ENCODE results near the gene PTMS.

Gene PTMS

GRCh38 chr12:6775185-6776174 lies 9.3 kb downstream of the PTMS start:
- Histone ChIP-seq H3K9ac (ENCODE audit: low read depth, low read length) (no peak overlapping the region), H3K27me3 (ENCODE audit: control insufficient read depth, insufficient read depth, low read length) (peaks cover 63% of the 10 kb centered on the region)

DNA sequence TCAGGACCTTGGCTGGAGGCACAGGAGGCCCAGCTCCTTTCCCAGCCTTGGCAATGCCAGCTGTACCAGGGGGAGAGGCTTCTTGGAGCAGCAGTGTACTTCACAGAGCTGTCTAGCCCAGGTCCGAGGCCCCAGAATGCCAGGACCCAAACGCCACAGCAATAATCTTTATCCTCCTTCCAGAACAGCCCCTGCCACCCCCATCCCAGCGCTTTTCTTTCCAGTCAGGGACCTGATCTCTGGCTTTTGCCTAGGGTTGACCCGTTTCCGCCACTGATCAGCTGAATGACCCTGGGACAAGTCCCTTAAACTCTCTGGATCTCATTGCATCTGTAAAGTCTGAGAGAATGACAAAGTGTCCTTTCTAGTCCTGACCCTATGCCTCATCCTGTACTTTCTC lies 11.2 kb downstream of the PTMS start:
- Histone ChIP-seq H3K4me1 (ENCODE audit: control insufficient read depth, insufficient read depth, low read length) (peaks cover 13% of the 10 kb centered on the region), H3K9me3 (ENCODE audit: control insufficient read depth, insufficient read depth, low read length) (no peaks in the 10 kb centered on the region), H3K27me3 (ENCODE audit: control insufficient read depth, insufficient read depth, low read length) (peaks cover 52% of the 10 kb centered on the region), H3K4me3 (ENCODE audit: low read depth, low read length) (no peak overlapping the region), H3K36me3 (ENCODE audit: control insufficient read depth, insufficient read depth, low read length) (no peaks in the 10 kb centered on the region), H3K9ac (ENCODE audit: low read depth, low read length) (no peak overlapping the region)

More at GRCh38 chr12:6775185-6776174, 9.3 kb downstream of the PTMS start:
- Histone ChIP-seq H3K4me3 (ENCODE audit: low read depth, low read length) (no peak overlapping the region), H3K9me3 (ENCODE audit: control insufficient read depth, insufficient read depth, low read length) (no peaks in the 10 kb centered on the region), H3K4me1 (ENCODE audit: control insufficient read depth, insufficient read depth, low read length) (peaks cover 12% of the 10 kb centered on the region), H3K36me3 (ENCODE audit: control insufficient read depth, insufficient read depth, low read length) (peaks cover 5% of the 10 kb centered on the region)

- peaks cover 44% of the 10 kb centered on the region for H3K27me3 ChIP-seq (ENCODE audit: control insufficient read depth, insufficient read depth, low read length)
- peaks cover 11% of the 10 kb centered on the region for H3K4me1 ChIP-seq (ENCODE audit: control insufficient read depth, insufficient read depth, low read length)
- no peaks in the 10 kb centered on the region for H3K36me3 ChIP-seq (ENCODE audit: control insufficient read depth, insufficient read depth, low read length)
- peak overlapping the region; percentile 54 for H3K9ac ChIP-seq (ENCODE audit: low read depth, low read length)
- no peaks in the 10 kb centered on the region for H3K9me3 ChIP-seq (ENCODE audit: control insufficient read depth, insufficient read depth, low read length)
- peak overlapping the region; percentile 72 for H3K4me3 ChIP-seq (ENCODE audit: low read depth, low read length)
These were observed 12.0 kb downstream of the PTMS start for GRCh38 chr12:6778217-6778573.

DNA sequence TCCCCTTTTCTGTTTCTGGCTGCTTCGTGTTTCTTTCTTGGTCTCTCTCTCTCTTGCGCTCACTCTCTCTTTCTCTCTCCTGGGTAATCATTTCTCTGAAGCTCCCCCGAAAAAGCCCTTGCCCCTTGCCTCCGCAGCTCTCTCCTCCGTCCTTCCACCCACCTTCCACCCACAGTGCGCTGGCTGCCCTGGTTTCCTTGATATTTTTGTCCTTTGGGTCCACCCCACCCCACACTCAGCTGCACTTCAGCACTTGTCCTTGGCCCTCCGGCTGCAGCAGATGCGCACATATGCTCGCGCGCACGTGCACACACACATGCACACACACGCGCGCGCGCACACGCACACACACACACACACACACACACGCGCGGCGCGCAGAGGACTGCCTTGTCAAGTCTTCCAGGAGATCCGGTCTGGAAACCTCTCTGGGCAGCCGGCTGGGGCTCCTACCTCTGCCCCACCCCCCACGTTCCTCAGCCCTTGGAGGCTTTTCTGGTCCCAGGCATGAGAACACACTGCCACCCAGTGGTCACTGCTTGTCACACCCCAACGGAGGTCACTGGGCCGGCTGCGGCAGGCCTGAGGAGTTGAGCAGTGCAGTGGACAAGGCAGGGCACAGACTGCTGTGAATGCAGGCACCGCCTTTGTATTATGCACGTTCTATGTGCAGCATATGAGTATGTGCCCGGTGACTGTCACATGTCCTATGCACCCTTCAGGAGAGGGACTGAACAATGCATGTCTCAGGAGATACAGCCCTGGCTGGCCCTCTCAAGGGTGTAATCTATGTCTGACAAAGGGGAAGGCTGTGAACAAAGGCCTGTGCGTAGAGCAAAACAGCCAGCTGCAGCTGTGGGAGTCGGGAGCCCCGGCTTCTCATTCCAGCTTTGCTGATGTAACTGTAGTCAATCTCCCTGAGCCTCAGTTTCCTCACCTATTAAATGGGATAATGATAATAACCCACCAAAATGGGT lies 12.7 kb downstream of the PTMS start:
- H3K9ac ChIP-seq (ENCODE audit: low read depth, low read length): peak overlapping the region; percentile 54

DNA sequence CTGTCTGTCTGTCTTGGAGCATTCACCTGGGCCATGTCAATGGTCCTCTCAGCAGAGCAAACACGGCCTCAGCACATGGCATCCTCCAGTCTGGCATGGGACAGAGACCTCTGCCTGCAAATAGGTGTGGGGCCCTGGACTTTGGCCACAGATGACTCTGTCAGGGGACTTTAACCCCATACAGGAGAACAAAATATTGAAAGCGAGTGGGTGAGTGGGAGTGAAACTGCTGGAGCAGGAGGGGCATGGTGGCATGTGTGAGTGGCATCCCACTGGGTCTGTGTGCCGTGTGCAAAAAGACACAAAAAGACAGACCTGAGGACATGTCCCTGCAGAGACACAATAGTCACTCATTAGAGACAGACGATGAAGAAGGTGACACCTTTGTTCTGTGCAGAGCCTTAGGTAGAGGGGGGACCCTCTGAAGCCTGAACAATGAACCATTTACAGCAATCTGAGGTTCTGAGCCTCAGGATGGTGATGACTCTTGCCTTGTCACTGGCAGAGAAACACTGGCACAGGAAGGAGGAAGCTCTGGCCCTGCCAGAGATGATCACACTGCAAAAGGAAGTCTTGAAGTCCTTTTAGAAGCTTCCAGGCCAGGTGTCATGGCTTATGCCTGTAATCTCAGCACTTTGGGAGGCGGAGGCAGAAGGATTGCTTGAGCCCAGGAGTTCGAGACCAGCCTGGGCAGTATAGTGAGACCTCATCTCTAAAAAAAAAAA lies 13.7 kb downstream of the PTMS start:
- Histone ChIP-seq H3K4me3 (ENCODE audit: low read depth, low read length) (no peak overlapping the region), H3K9ac (ENCODE audit: low read depth, low read length) (no peak overlapping the region), H3K9me3 (ENCODE audit: control insufficient read depth, insufficient read depth, low read length) (no peaks in the 10 kb centered on the region), H3K4me1 (ENCODE audit: control insufficient read depth, insufficient read depth, low read length) (peaks cover 6% of the 10 kb centered on the region), H3K27me3 (ENCODE audit: control insufficient read depth, insufficient read depth, low read length) (peaks cover 32% of the 10 kb centered on the region), H3K36me3 (ENCODE audit: control insufficient read depth, insufficient read depth, low read length) (no peaks in the 10 kb centered on the region)

More for the DNA sequence above, 12.7 kb downstream of the PTMS start:
- Histone ChIP-seq H3K36me3 (ENCODE audit: control insufficient read depth, insufficient read depth, low read length) (no peaks in the 10 kb centered on the region), H3K4me3 (ENCODE audit: low read depth, low read length) (peak overlapping the region; percentile 72), H3K27me3 (ENCODE audit: control insufficient read depth, insufficient read depth, low read length) (peaks cover 41% of the 10 kb centered on the region), H3K4me1 (ENCODE audit: control insufficient read depth, insufficient read depth, low read length) (peaks cover 9% of the 10 kb centered on the region), H3K9me3 (ENCODE audit: control insufficient read depth, insufficient read depth, low read length) (no peaks in the 10 kb centered on the region)

DNA sequence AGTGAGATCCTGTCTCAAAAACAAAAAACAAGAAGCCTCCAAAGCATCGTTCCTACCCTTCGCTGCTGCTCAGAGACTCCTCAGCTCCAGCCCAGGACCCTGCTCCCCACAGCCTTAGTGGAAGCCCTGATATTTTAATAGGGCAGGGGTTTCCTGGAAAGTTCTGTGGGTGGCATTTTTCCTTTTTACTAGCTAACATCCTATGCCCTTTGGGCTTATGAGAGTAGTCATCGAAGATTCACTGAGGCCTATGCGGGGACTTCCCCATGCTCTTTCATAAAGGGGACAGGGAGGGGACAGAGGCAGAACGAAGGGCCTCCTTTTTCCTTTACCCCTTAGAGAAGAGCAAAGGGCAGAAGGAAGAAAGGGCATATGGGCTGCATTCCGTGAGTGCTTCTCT lies 14.4 kb downstream of the PTMS start:
- peaks cover 6% of the 10 kb centered on the region for H3K4me1 ChIP-seq (ENCODE audit: control insufficient read depth, insufficient read depth, low read length)
- H3K9me3 ChIP-seq (ENCODE audit: control insufficient read depth, insufficient read depth, low read length): no peaks in the 10 kb centered on the region
- peaks cover 25% of the 10 kb centered on the region for H3K27me3 ChIP-seq (ENCODE audit: control insufficient read depth, insufficient read depth, low read length)
- no peak overlapping the region for H3K9ac ChIP-seq (ENCODE audit: low read depth, low read length)
- no peak overlapping the region for H3K4me3 ChIP-seq (ENCODE audit: low read depth, low read length)
- no peaks in the 10 kb centered on the region for H3K36me3 ChIP-seq (ENCODE audit: control insufficient read depth, insufficient read depth, low read length)

DNA sequence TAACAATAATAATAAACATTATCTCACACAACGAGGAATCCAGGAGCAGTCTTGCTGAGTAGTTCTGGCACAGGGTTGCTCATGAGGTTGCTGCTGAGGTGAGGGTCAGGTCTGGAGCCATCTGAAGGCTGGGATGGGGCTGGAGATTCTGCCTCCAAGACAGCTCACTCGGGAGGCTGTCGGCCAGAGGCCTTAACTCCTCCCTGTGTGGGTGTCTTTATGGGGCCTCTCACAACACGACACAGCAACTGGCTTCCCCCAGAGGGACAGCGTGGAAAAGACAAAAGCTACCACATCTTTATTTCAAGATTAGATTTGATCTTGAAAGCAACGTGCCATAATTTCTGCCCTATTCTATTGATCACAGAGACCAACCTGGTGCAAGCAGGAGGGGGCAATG lies 16.0 kb downstream of the PTMS start:
- no peak overlapping the region for H3K4me3 ChIP-seq (ENCODE audit: low read depth, low read length)
- H3K36me3 ChIP-seq (ENCODE audit: control insufficient read depth, insufficient read depth, low read length): no peaks in the 10 kb centered on the region
- no peak overlapping the region for H3K9ac ChIP-seq (ENCODE audit: low read depth, low read length)
- peaks cover 13% of the 10 kb centered on the region for H3K27me3 ChIP-seq (ENCODE audit: control insufficient read depth, insufficient read depth, low read length)
- no peaks in the 10 kb centered on the region for H3K9me3 ChIP-seq (ENCODE audit: control insufficient read depth, insufficient read depth, low read length)
- H3K4me1 ChIP-seq (ENCODE audit: control insufficient read depth, insufficient read depth, low read length): peaks cover 13% of the 10 kb centered on the region

DNA sequence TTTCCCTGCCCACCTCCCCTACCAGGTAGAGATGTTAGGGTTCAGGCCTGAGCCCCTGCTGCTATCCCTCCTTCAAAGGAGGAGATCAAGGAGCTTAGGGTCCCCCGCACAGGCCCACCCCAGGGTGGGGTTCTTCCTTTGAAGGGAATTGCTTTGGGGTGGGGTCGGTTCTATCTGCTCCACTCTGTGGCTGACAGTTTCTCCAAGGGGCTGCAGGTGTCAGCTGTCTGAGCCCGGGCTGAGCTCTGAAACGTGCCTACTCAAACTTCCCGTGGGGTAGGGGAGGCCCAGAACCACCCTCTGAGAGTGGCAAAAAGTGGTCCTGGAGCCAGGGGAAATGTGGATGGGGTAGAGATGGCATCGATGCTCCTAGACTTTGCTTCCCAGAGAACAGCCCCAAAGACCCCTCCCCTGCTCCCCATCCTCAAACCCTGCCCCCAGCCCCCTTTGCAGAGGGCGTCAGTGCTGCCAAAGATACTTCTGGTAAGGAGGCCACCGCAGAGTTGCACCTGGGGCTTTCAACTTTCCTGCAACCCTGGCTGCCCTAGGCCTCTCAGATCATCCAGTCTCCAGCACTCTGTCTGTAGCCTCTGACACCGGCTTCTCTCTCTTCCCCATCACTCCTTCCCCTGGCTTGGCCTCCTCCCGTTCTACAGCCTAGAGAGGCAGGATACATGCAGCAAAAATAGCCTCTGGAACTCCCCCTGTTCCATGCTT lies 16.8 kb downstream of the PTMS start:
- Histone ChIP-seq H3K4me3 (ENCODE audit: low read depth, low read length) (no peak overlapping the region), H3K9ac (ENCODE audit: low read depth, low read length) (no peak overlapping the region), H3K9me3 (ENCODE audit: control insufficient read depth, insufficient read depth, low read length) (no peaks in the 10 kb centered on the region), H3K27me3 (ENCODE audit: control insufficient read depth, insufficient read depth, low read length) (peaks cover 5% of the 10 kb centered on the region), H3K4me1 (ENCODE audit: control insufficient read depth, insufficient read depth, low read length) (peaks cover 15% of the 10 kb centered on the region), H3K36me3 (ENCODE audit: control insufficient read depth, insufficient read depth, low read length) (no peaks in the 10 kb centered on the region)

GRCh38 chr12:6783828-6784227 lies 17.7 kb downstream of the PTMS start:
- Histone ChIP-seq H3K4me1 (ENCODE audit: control insufficient read depth, insufficient read depth, low read length) (peaks cover 11% of the 10 kb centered on the region), H3K4me3 (ENCODE audit: low read depth, low read length) (no peak overlapping the region), H3K27me3 (ENCODE audit: control insufficient read depth, insufficient read depth, low read length) (no peaks in the 10 kb centered on the region), H3K9me3 (ENCODE audit: control insufficient read depth, insufficient read depth, low read length) (no peaks in the 10 kb centered on the region), H3K9ac (ENCODE audit: low read depth, low read length) (no peak overlapping the region), H3K36me3 (ENCODE audit: control insufficient read depth, insufficient read depth, low read length) (no peaks in the 10 kb centered on the region)

DNA sequence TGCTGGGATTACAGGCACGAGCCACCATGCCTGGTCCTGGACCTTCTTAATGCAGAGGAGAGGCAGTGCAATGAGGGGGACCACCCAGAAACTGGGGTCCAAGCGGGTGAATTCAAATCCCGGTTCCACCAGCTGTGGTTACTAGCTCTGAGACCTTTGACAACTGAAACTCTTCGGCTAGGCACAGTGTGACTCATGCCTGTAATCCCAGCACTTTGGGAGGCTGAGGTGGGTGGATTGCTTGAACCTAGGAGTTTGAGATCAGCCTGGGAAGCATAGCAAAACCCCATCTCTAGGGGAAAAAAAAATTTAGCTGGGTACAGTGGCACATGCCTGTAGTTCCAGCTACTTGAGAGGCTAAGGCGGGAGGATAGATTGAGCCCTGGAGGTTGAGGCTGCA lies 18.1 kb downstream of the PTMS start:
- peaks cover 13% of the 10 kb centered on the region for H3K4me1 ChIP-seq (ENCODE audit: control insufficient read depth, insufficient read depth, low read length)
- H3K9me3 ChIP-seq (ENCODE audit: control insufficient read depth, insufficient read depth, low read length): no peaks in the 10 kb centered on the region
- no peak overlapping the region for H3K9ac ChIP-seq (ENCODE audit: low read depth, low read length)
- no peak overlapping the region for H3K4me3 ChIP-seq (ENCODE audit: low read depth, low read length)
- H3K27me3 ChIP-seq (ENCODE audit: control insufficient read depth, insufficient read depth, low read length): no peaks in the 10 kb centered on the region
- H3K36me3 ChIP-seq (ENCODE audit: control insufficient read depth, insufficient read depth, low read length): no peaks in the 10 kb centered on the region

GRCh38 chr12:6784761-6785160 lies 18.6 kb downstream of the PTMS start:
- no peak overlapping the region for H3K4me3 ChIP-seq (ENCODE audit: low read depth, low read length)
- H3K36me3 ChIP-seq (ENCODE audit: control insufficient read depth, insufficient read depth, low read length): no peaks in the 10 kb centered on the region
- H3K9ac ChIP-seq (ENCODE audit: low read depth, low read length): no peak overlapping the region
- H3K9me3 ChIP-seq (ENCODE audit: control insufficient read depth, insufficient read depth, low read length): no peaks in the 10 kb centered on the region
- peaks cover 18% of the 10 kb centered on the region for H3K4me1 ChIP-seq (ENCODE audit: control insufficient read depth, insufficient read depth, low read length)
- H3K27me3 ChIP-seq (ENCODE audit: control insufficient read depth, insufficient read depth, low read length): no peaks in the 10 kb centered on the region

Measured in iPS-15b (cell line).